GM19025 (cell line): ENCODE measurements around the gene GTF3C5.
"Not testable (repeated sequence)": the region's sequence is repeated elsewhere in the genome, so short reads cannot be mapped to it uniquely, and the experiment has no call there.

ENCODE experiments used
- ATAC-seq: cut with Tn5 transposase; IDR thresholded peaks from one replicate; pipeline ENCODE4 v1.9.1; 2021; ENCODE audit warnings: mild to moderate bottlenecking, low read depth, moderate library complexity; ENCODE audit not compliant: unreplicated experiment

Gene GTF3C5

GRCh38 chr9:133086212-133086860, 55.5 kb downstream of the GTF3C5 start:
- ATAC-seq = not testable (repeated sequence)

GRCh38 chr9:133086894-133087293, 56.1 kb downstream of the GTF3C5 start:
- ATAC-seq = no peak

- ATAC-seq = no peak
These were observed 56.8 kb downstream of the GTF3C5 start for GRCh38 chr9:133087429-133088145.

DNA sequence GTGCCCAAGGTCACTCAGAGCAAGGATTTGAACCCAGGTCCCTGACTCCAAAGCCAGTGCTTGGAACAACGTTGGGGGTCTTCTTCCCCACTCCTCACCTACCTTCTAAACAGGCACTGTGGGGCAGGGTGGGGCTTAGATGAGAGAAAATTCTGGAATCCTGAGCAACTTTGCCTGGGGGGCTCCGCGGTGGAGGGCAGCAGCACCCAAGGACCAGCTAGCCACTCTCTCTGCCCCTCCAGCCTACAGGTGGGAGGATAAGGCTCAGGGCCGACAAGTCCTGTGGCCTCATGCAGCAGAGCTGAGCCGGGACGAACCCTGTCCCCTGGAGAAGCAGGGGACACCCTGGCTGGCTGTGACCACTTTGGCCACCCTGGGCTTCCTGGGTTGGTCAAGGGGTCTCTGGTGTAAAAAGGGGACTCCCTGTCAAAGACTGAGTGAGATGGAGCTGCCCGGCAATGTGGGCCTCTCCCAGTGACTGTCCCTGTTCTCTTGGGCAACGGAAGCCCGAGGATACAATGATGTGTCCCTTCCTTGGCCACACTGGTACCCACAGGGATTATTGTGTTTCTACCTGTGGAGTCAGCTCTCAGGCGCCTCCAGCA, 57.5 kb downstream of the GTF3C5 start:
- no peak for ATAC-seq

GRCh38 chr9:133088756-133089155, 58.0 kb downstream of the GTF3C5 start:
- no peak for ATAC-seq

GRCh38 chr9:133089271-133089671, 58.5 kb downstream of the GTF3C5 start:
- ATAC-seq = no peak

DNA sequence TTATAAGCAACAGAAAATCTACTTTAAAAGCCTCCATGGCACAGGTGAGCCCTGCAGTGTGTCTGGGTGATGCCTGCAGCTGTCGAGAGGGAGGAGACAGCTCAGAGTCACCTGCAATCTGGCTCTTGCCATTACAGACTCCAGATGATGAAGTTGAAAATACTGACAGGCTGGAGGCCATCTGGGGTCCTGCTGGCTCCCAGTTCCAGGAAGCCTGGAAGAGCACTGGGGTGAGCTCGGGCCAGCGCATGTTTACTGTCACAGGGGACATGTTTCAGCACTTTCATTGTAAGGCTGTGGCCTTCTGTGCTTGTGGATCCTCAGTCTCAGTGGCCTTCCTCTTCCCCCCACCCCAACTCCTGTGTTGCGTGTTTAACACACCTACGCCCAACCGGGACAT, 59.4 kb downstream of the GTF3C5 start:
- no peak for ATAC-seq

DNA sequence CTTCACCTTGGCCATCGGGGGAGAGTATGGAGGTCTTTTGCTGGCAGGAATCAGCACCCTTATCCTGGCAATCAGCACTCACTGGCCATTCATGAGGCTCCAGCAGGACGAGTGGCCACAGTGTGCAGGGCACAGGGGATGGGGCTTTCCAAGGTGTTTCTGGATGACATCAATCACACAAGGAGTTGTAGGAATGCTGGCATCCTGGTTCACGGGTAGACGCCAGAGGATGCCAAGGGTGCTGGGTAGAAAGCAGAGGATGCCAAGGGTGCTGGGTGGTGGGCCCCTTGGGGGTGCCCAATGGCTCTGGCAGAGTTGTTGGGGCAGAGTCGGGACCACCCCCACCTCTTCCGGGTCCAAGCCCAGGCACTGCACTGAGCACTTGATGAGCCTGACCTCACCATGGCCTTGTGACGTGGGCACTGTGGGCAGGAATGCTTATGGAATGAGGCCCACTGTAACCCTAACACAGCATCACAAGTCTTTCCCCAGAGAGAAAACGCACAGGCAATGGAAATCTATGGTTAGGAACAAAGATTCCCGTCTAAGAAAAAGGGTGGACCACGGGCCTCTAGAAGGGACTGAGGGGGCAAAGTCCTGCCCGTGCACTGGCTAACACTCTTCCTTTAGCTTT, 60.1 kb downstream of the GTF3C5 start:
- no peak for ATAC-seq

DNA sequence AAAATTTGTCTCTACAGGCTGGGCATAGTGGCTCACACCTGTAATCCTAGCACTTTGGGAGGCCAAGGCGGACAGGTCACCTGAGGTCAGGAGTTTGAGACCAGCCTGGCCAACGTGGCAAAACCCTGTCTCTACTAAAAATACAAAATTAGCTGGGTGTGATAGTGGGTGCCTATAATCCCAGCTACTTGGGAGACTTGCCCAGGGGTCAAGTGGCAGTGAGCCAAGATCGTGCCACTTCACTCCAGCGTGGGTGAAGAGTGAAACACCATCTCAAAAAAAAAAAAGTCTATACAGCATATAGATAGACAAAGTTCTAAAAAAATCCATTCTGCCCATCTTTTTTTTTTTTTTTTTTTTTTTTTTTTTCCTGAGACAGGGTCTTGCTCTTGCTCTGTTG, 63.6 kb downstream of the GTF3C5 start:
- not testable (repeated sequence) for ATAC-seq

DNA sequence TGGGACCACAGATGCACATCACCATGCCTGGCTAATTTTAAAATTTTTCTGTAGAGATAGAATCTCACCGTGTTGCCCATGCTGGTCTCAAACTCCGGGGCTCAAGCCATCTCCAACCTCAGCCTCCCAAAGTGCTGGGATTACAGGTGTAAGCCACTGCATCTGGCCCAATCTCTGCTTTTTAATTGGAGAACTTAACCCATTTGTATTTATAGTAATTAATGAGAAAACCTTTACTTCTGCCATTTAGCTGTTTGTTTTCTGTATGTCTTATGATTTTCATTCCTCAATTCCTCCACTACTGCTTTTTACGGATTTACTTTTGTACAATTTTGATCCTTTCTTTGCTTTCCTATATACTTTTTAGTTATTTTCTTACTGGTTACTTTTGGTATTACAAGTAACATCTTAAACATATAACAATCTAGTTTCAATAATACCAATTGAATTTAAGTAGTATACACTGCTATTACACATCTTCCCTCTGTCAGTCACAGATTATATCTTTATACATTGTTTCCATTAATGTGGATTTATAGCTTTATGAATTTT, 64.1 kb downstream of the GTF3C5 start:
- no peak for ATAC-seq

DNA sequence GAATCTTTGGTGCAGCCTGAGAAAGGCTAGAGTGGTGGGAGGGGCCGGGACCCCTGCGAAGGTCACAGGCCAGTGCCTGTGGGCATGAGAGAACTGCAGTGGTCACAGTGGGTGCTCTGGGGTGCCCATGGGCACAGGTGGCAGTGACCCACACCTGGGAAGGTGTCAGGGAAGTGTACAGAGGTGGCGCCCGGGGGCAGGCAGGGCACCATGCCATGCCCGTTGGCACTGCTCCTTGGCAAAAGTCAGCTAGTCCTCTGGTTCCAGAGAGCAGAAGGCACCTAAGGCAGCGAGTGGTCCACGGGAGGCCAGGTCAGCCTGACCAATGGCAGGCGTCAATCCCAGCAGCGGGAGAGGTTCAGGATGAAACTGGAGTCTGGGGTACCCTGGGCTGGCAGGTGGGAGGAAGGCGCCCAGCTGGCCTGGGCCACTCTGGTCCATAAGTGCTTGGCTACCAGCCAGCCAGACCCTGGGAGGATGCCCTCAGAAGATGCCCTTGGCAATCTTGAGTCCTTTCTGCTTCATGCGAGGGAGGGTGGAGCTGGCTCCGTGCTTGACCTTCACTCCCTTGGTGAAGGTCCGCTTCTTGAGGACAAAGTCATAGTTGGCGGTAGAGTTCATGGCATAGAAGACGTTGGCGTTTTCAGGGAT, 67.4 kb downstream of the GTF3C5 start:
- no peak for ATAC-seq

DNA sequence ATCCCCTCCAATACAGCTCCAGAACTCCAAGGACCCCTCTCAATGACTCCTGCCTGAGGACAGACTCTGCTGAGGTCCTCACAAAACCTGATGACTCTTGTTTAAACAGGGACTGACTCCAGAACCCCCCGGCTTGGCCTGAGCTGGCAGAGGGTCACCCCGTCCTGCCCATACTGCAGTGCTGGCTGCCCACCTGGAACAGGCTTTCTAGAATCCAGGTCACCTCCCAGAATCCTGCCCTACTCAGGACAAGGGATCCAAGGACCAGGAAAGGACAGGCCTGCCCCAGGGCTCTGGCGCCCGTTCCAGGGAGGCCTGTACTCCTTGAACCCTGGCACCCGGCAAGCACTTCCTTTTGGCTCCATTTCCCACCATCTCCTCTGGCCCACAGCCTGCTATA, 68.1 kb downstream of the GTF3C5 start:
- ATAC-seq = no peak

- no peak for ATAC-seq
These were observed 69.1 kb downstream of the GTF3C5 start for GRCh38 chr9:133099726-133100505.

DNA sequence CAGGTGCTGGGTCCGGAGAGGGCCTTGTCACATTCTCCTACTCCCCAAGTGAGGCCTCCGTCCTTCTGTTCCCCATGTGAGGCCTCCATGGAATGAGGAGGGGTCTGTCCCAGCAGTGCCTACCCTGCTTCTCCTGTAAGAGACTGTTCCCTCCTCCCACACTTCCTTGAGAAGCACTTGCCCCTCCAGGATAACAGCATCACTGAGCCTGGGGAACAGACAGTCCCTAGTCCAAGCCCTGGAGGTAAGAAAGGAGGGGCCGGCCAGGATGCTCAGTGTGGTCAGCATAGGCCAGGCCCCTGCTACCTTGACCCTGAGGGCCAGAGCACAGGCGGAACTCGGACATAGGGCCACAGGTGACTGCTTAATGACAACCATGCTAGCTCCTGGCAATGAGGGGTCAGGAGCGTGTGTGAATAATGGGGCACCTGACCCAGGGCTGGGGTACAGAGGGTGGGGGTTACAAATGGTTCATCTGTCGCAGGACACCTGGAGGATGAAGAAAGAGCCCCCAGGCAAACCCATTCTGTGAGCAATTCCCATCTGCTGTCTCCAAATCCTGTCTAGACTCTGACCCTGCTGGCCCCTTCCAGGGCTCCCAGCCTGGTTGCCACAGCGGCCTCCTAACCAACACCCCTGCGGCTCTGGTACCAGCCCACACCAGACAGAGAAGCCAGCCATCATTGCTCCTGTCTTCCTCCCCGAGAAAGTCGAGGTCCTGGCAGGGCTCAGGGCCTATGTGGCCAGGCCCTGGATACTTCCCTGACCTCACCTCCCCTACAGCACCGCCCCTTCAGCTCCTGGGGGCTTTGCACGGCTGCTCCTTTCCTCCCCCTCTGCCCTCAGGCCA, 69.9 kb downstream of the GTF3C5 start:
- ATAC-seq = no peak

- no peak for ATAC-seq
These were observed 70.8 kb downstream of the GTF3C5 start for GRCh38 chr9:133101356-133102189.

- ATAC-seq = no peak
These were observed 71.6 kb downstream of the GTF3C5 start for GRCh38 chr9:133102190-133103021.
